T-helper 1 cell treated with Interleukin-12 subunit alpha and Interleukin-12 subunit beta and Interleukin-4 antibody, amounts not matched to agents 30 ng/mL and 1 ng/mL, for 36 hours (primary cell): ENCODE results near the gene APOBEC3C. TPM values are rescaled to one million over a fixed set of nuclear protein-coding genes. Genes with fewer than 3 reads are reported as not detected.
"Not testable (repeated sequence)": the region's sequence is repeated elsewhere in the genome, so short reads cannot be mapped to it uniquely, and the experiment has no call there.

Experiments
- intact Hi-C: fragments of 100-400 bp; cut with micrococcal nuclease; formaldehyde crosslinking; loops from one replicate; pipeline ENCODE4 v1.15.1; 2024
- total RNA-seq: library from RNA; stranded (reverse); gene quantifications from 2 replicates; pipeline ENCODE4 v1.2.3, GENCODE V29; 2022

The APOBEC3C gene
- total RNA-seq, 1 donor from 2014 or later, result 99.8 TPM

- intact Hi-C loops, result no loop called here
Measured at GRCh38 chr22:39055658-39056057, 41.6 kb downstream of the APOBEC3C start.

- intact Hi-C loops, result not testable (repeated sequence)
Measured at GRCh38 chr22:39061290-39061689, 47.2 kb downstream of the APOBEC3C start.

GRCh38 chr22:39061951-39062350, 47.9 kb downstream of the APOBEC3C start:
- intact Hi-C loops, result not testable (repeated sequence)

- intact Hi-C loops, result not testable (repeated sequence)
Measured at GRCh38 chr22:39063904-39064303, 49.8 kb downstream of the APOBEC3C start.

- intact Hi-C loops, result not testable (repeated sequence)
Measured at GRCh38 chr22:39066442-39067276, 52.6 kb downstream of the APOBEC3C start.

GRCh38 chr22:39068033-39068785, 54.2 kb downstream of the APOBEC3C start:
- intact Hi-C loops, result no loop called here

Other genes starting within 250 kb of the APOBEC3C start
- 7.6 and 8.6 TPM in 2 replicates for gene DNAL4, start 220.1 kb upstream of the APOBEC3C start, total RNA-seq
- gene NPTXR, start 170.2 kb upstream of the APOBEC3C start, total RNA-seq, result 1.3 and 1.6 TPM in 2 replicates
- 96.2 and 99.5 TPM in 2 replicates for gene CBX6, start 142.0 kb upstream of the APOBEC3C start, total RNA-seq
- gene APOBEC3A, start 56.6 kb upstream of the APOBEC3C start, total RNA-seq, result not detected in 2 replicates
- 18.9 and 20.2 TPM in 2 replicates for gene APOBEC3B, start 31.9 kb upstream of the APOBEC3C start, total RNA-seq
- 39.1 and 41.1 TPM in 2 replicates for gene APOBEC3D, start 6.9 kb downstream of the APOBEC3C start, total RNA-seq
- gene APOBEC3F, start 26.6 kb downstream of the APOBEC3C start, total RNA-seq, result 39.6 and 45.3 TPM in 2 replicates
- gene APOBEC3G, start 63.0 kb downstream of the APOBEC3C start, total RNA-seq, result 110 and 112 TPM in 2 replicates
- 23.2 and 25.7 TPM in 2 replicates for gene APOBEC3H, start 83.0 kb downstream of the APOBEC3C start, total RNA-seq
- 11.0 and 11.7 TPM in 2 replicates for gene CBX7, start 138.4 kb downstream of the APOBEC3C start, total RNA-seq
- gene PDGFB, start 230.7 kb downstream of the APOBEC3C start, total RNA-seq, result 0.83 and 0.95 TPM in 2 replicates